Right lobe of liver (tissue), 4 donors: ENCODE measurements around the gene PPP5C.

Experiments used
- CTCF ChIP-seq, 4 donors: fragments of 200-600 bp in 3 of 4; fragments of 450-650 bp in 1 of 4; IDR thresholded peaks; one replicate each; pipeline versions ENCODE4 v1.5.1 to v1.8.0; 2016 to 2022; ENCODE audit warnings: antibody characterized with exemption in 4 of 4, mild to moderate bottlenecking in 2 of 4
- POLR2A ChIP-seq: fragments of 450-650 bp; IDR thresholded peaks from one replicate; pipeline ENCODE4 v1.6.1; 2017; ENCODE audit warnings: antibody characterized with exemption, mild to moderate bottlenecking
- donor health status: DM: no; HTN: no; CAD: no.
- donor health status: DM: no; HTN: no; CAD: no.
- donor health status: DM: no; HTN: yes; CAD: no.

DNA sequence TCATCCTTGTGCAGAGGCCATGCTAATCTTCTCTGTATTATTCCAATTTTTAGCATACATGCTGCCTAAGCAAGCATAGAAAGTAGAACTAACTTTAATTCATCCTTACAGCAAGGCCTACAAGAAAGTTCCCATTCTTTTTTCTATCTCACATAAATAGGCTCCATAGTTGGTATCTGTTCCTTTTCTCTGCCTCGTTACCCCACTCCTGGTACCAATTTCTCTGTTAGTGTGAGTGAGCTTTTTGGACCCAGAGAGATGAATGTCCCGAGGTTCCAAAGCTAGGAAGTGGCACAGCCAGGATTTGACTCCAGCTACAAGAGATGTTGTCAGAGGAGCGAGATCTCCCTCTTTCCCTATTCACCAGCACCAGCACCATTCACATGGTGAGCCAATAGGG, 40.4 kb upstream of the PPP5C start:
- no peak for TF ChIP-seq CTCF (IDR thresholded peaks at IDR 0.05)
- no peak for TF ChIP-seq POLR2A
